Endothelial cell of umbilical vein (primary cell): Measurements from ENCODE around the gene ULK1. TPM values are rescaled to one million over a fixed set of nuclear protein-coding genes. Genes with fewer than 3 reads are reported as not detected.

Source experiments
- BruUV-seq: library from RNA; stranded (reverse); fragments of 400-500 nt; replicated peaks from 2 replicates; lab custom pipeline; 2021; lab: Mats Ljungman, UMichigan
- CTCF ChIA-PET: fragments of 300-600, 350-600 bp; sonication (Branson Sonifier 250); formaldehyde crosslinking; loops from one replicate; lab custom pipeline; 2021; ENCODE audit warnings: antibody characterized with exemption, inconsistent platforms; lab: Charles Lee
- POLR2A ChIA-PET: fragments of 300-600, 350-600 bp; sonication (Branson Sonifier 250); formaldehyde crosslinking; loops from one replicate; lab custom pipeline; 2021; ENCODE audit warnings: antibody characterized with exemption, inconsistent platforms; lab: Charles Lee
- DNase-seq: peaks from one replicate; pipeline ENCODE4 v3.0.0-alpha.2; 2011; ENCODE audit warnings: low read depth, low spot score
- FAIRE-seq: peaks from 2 replicates; lab custom pipeline; 2011; peaks lifted over from hg19 to GRCh38; lab: Jason Lieb, UNC
- H2AFZ ChIP-seq: 2 replicates; pipeline ENCODE4 v1.6.0; 2012; ENCODE audit warnings: low read depth, low read length, control low read depth, inconsistent platforms
- H3K27ac ChIP-seq: 2 replicates; pipeline ENCODE4 v1.5.1; 2011; ENCODE audit warnings: low read depth, mild to moderate bottlenecking, control low read depth, low read length, moderate library complexity; ENCODE audit not compliant: insufficient read depth
- H3K27me3 ChIP-seq, 2 experiments: 2 replicates each; pipeline versions ENCODE4 v1.6.0 to v1.6.1; 2011; ENCODE audit warnings: low read length in 2 of 2, mixed read lengths in 1 of 2; ENCODE audit not compliant: control insufficient read depth in 2 of 2, insufficient read depth in 2 of 2
- H3K36me3 ChIP-seq, 2 experiments: 2 replicates in 1 of 2; 3 replicates in 1 of 2; pipeline ENCODE4 v1.5.1; 2011; ENCODE audit warnings: low read length in 2 of 2, mild to moderate bottlenecking in 1 of 2, moderate library complexity in 1 of 2; ENCODE audit not compliant: control insufficient read depth in 2 of 2, insufficient read depth in 2 of 2; ENCODE audit errors: extremely low read depth in 1 of 2
- H3K4me1 ChIP-seq: 3 replicates; pipeline ENCODE4 v1.5.1; 2011; ENCODE audit warnings: mild to moderate bottlenecking, low read length; ENCODE audit not compliant: control insufficient read depth, insufficient read depth; ENCODE audit errors: extremely low read depth
- H3K4me2 ChIP-seq: 2 replicates; pipeline ENCODE4 v1.6.1; 2011; ENCODE audit warnings: low read length, control low read depth, mixed read lengths; ENCODE audit not compliant: insufficient read depth
- H3K4me3 ChIP-seq, 3 experiments: fragments of 200-600 bp in 1 of 3; sonication (generic), shearing (Covaris generic) in 1 of 3; replicated peaks in 1 of 3; 2 replicates each; pipeline ENCODE4 v1.5.1; 2011 to 2016; ENCODE audit warnings: control low read depth in 3 of 3, low read length in 3 of 3, mild to moderate bottlenecking in 2 of 3, inconsistent platforms in 1 of 3, low read depth in 1 of 3, moderate library complexity in 1 of 3; ENCODE audit not compliant: insufficient read depth in 1 of 3
- H3K79me2 ChIP-seq: 2 replicates; pipeline ENCODE4 v1.6.0; 2012; ENCODE audit warnings: low read length, inconsistent platforms; ENCODE audit not compliant: control insufficient read depth, insufficient read depth
- H3K9ac ChIP-seq: replicated peaks from 2 replicates; pipeline ENCODE3; 2011; ENCODE audit warnings: low read length, control low read depth; ENCODE audit not compliant: insufficient read depth; ENCODE audit errors: extremely low read depth
- H3K9me1 ChIP-seq: replicated peaks from 3 replicates; pipeline ENCODE4 v1.6.0; 2011; ENCODE audit warnings: mild to moderate bottlenecking, low read length; ENCODE audit not compliant: control insufficient read depth, insufficient read depth; ENCODE audit errors: extremely low read depth
- H3K9me3 ChIP-seq: replicated peaks from 2 replicates; pipeline ENCODE4 v1.5.1; 2012; ENCODE audit warnings: low read length, inconsistent platforms; ENCODE audit not compliant: control insufficient read depth, insufficient read depth
- H4K20me1 ChIP-seq: replicated peaks from 2 replicates; pipeline ENCODE3; 2011; ENCODE audit warnings: mild to moderate bottlenecking, low read length; ENCODE audit not compliant: control insufficient read depth, insufficient read depth; ENCODE audit errors: extremely low read depth
- EZH2 ChIP-seq: IDR thresholded peaks from 2 replicates; pipeline ENCODE4 v1.6.1; 2012; ENCODE audit warnings: borderline replicate concordance, low read depth, mild to moderate bottlenecking, moderate library complexity, low read length, inconsistent platforms; ENCODE audit not compliant: severe bottlenecking
- FOS ChIP-seq: IDR thresholded peaks from 2 replicates; pipeline ENCODE4 v1.6.1; 2011; ENCODE audit warnings: mild to moderate bottlenecking, low read length, moderate library complexity, borderline replicate concordance; ENCODE audit not compliant: insufficient read depth
- GATA2 ChIP-seq: IDR thresholded peaks from 2 replicates; pipeline ENCODE4 v1.7.0; 2011; ENCODE audit warnings: low read depth, mild to moderate bottlenecking, moderate library complexity, mixed read lengths, low read length; ENCODE audit not compliant: insufficient read length, insufficient read depth
- JUN ChIP-seq: IDR thresholded peaks from 2 replicates; pipeline ENCODE4 v1.6.1; 2011; ENCODE audit warnings: borderline replicate concordance, low read depth; ENCODE audit not compliant: insufficient read length, insufficient read depth
- MAX ChIP-seq: IDR thresholded peaks from 2 replicates; pipeline ENCODE4 v1.6.1; 2011; ENCODE audit not compliant: insufficient read depth, insufficient read length
- MYC ChIP-seq: IDR thresholded peaks from one replicate; pipeline ENCODE4 v1.6.1; 2011; ENCODE audit warnings: mild to moderate bottlenecking, low read depth, low read length
- POLR2A ChIP-seq: IDR thresholded peaks from 2 replicates; pipeline ENCODE4 v1.6.1; 2012; ENCODE audit warnings: low read depth, mild to moderate bottlenecking, control low read depth, low read length
- POLR2AphosphoS5 ChIP-seq: IDR thresholded peaks from 2 replicates; pipeline ENCODE4 v1.6.1; 2012; ENCODE audit warnings: low read depth, mild to moderate bottlenecking, control low read depth, low read length, moderate library complexity; ENCODE audit not compliant: insufficient read depth
- dilution Hi-C: fragments of 300-500 bp; cut with MboI; formaldehyde crosslinking; loops from one replicate; pipeline ENCODE4 v1.15.0; 2019; ENCODE audit warnings: low sequenced_read_pairs; ENCODE audit not compliant: extremely low pct_ligation_motif_present
- intact Hi-C: fragments of 100-400 bp; cut with micrococcal nuclease; formaldehyde crosslinking; loops from one replicate; pipeline ENCODE4 v1.10.0; 2022
- polyA plus RNA-seq, 4 experiments: library from polyadenylated mRNA; depleted of rRNA in 3 of 4; stranded (reverse) in 3 of 4; unstranded in 1 of 4; fragments of >200 nt; gene quantifications; 2 replicates each; pipeline versions ENCODE4 v1.2.1 to v1.2.3, GENCODE V29; 2011 to 2012; ENCODE audit warnings: missing spikeins in 1 of 4
- total RNA-seq: library from RNA; stranded (reverse); gene quantifications from 2 replicates; pipeline ENCODE4 v1.2.3, GENCODE V29; 2021
- TF ChIP-seq, protein P1 (sequence below), 2 donors: IDR thresholded peaks; 1 replicate in 1 of 2; 2 replicates in 1 of 2; pipeline ENCODE4 v1.5.1; 2011; ENCODE audit warnings: low read length in 2 of 2, mild to moderate bottlenecking in 2 of 2, moderate library complexity in 2 of 2, control low read depth in 1 of 2, inconsistent platforms in 1 of 2, low read depth in 1 of 2; ENCODE audit not compliant: insufficient read depth in 1 of 2; ENCODE audit errors: extremely low read depth in 1 of 2

The ULK1 gene
- total and polyA plus RNA-seq, 2 donors (not counting 3 experiments of a cell fraction or from before 2014, with no cell fraction given): 14.4 to 38.2 TPM

DNA sequence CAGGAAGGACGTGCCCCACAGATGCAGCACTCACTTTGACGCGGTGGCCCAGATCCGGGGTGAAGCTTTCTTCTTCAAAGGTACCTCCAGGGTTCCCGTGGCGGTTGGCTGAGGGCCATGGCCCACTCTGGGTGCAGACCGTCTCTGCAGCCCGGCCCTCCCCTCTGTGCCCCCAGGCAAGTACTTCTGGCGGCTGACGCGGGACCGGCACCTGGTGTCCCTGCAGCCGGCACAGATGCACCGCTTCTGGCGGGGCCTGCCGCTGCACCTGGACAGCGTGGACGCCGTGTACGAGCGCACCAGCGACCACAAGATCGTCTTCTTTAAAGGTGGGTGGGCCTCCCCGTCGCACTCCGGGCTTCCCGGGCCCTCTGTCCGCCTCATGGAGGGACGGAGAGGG is 49.3 kb upstream of the ULK1 start:
- H3K9me3 ChIP-seq: no peaks in the 10 kb centered on the region
- DNase-seq (no peak), FAIRE-seq (no peak)
- no TSS peak for BruUV-seq
- no peak overlapping the region for H2AFZ ChIP-seq
- ChIA-PET CTCF (no interaction called here), POLR2A (no interaction called here)
- intact Hi-C loops (no loop called here), dilution Hi-C loops (no loop called here)
- H3K36me3 ChIP-seq: no peaks in the 10 kb centered on the region
- H3K4me1 ChIP-seq: no peaks in the 10 kb centered on the region
- no peak overlapping the region for H3K4me2 ChIP-seq
- no peak overlapping the region for H3K27ac ChIP-seq
- no peaks in the 10 kb centered on the region for H4K20me1 ChIP-seq
- no peaks in the 10 kb centered on the region for H3K9me1 ChIP-seq
- no peaks in the 10 kb centered on the region for H3K27me3 ChIP-seq
- no peak for TF ChIP-seq POLR2A
- TF ChIP-seq FOS: no peak
- no peak for TF ChIP-seq POLR2AphosphoS5
- no peak for TF ChIP-seq GATA2
- TF ChIP-seq MYC: no peak
- TF ChIP-seq JUN: no peak
- TF ChIP-seq MAX: no peak
- TF ChIP-seq, protein P1, sequence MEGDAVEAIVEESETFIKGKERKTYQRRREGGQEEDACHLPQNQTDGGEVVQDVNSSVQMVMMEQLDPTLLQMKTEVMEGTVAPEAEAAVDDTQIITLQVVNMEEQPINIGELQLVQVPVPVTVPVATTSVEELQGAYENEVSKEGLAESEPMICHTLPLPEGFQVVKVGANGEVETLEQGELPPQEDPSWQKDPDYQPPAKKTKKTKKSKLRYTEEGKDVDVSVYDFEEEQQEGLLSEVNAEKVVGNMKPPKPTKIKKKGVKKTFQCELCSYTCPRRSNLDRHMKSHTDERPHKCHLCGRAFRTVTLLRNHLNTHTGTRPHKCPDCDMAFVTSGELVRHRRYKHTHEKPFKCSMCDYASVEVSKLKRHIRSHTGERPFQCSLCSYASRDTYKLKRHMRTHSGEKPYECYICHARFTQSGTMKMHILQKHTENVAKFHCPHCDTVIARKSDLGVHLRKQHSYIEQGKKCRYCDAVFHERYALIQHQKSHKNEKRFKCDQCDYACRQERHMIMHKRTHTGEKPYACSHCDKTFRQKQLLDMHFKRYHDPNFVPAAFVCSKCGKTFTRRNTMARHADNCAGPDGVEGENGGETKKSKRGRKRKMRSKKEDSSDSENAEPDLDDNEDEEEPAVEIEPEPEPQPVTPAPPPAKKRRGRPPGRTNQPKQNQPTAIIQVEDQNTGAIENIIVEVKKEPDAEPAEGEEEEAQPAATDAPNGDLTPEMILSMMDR (IDR thresholded peaks at IDR 0.05; ENCODE audit: extremely low read depth in 1 of 2, insufficient read depth in 1 of 2, low read depth in 1 of 2, low read length in 2 of 2): no peak
- no peak for TF ChIP-seq EZH2
- no peaks in the 10 kb centered on the region for H3K79me2 ChIP-seq
- H3K4me3 ChIP-seq: no peak overlapping the region
- H3K9ac ChIP-seq: no peak overlapping the region
